Osteoblast (primary cell): ENCODE data around the gene EFNA2. TPM values are rescaled to one million over a fixed set of nuclear protein-coding genes. Genes with fewer than 3 reads are reported as not detected.

Experiments used
- DNase-seq: peaks from one replicate; pipeline ENCODE4 v3.0.0; 2011; ENCODE audit warnings: low spot score, mixed read lengths; ENCODE audit not compliant: insufficient read length; ENCODE audit errors: missing footprints
- H2AFZ ChIP-seq: 2 replicates; pipeline ENCODE4 v1.6.0; 2011; ENCODE audit warnings: mild to moderate bottlenecking, low read length
- H3K27ac ChIP-seq: 2 replicates; pipeline ENCODE4 v1.5.1; 2011; ENCODE audit warnings: mild to moderate bottlenecking, low read depth, low read length, moderate library complexity
- H3K27me3 ChIP-seq: 2 replicates; pipeline ENCODE4 v1.6.0; 2012; ENCODE audit warnings: mild to moderate bottlenecking, control low read depth, inconsistent platforms, low read length, moderate library complexity; ENCODE audit not compliant: insufficient read depth
- H3K36me3 ChIP-seq: 2 replicates; pipeline ENCODE4 v1.5.1; 2011; ENCODE audit warnings: mild to moderate bottlenecking, low read length, control low read depth, moderate library complexity; ENCODE audit not compliant: insufficient read depth
- H3K4me1 ChIP-seq: 2 replicates; pipeline ENCODE4 v1.5.1; 2011; ENCODE audit warnings: mild to moderate bottlenecking, low read length, control low read depth, moderate library complexity; ENCODE audit not compliant: insufficient read depth
- H3K4me2 ChIP-seq: 2 replicates; pipeline ENCODE4 v1.6.0; 2011; ENCODE audit warnings: mild to moderate bottlenecking, low read length; ENCODE audit not compliant: insufficient read depth
- H3K4me3 ChIP-seq: fragments of 200-600 bp; sonication (generic); 3 replicates; pipeline ENCODE4 v1.5.1; 2012; ENCODE audit warnings: mild to moderate bottlenecking, low read length, inconsistent platforms; ENCODE audit not compliant: insufficient read depth
- H3K79me2 ChIP-seq: 2 replicates; pipeline ENCODE4 v1.6.0; 2012; ENCODE audit warnings: mild to moderate bottlenecking, low read length, control low read depth, inconsistent platforms; ENCODE audit not compliant: insufficient read depth
- H3K9me3 ChIP-seq: 2 replicates; pipeline ENCODE4 v1.5.1; 2011; ENCODE audit warnings: low read depth, low read length, control low read depth
- H4K20me1 ChIP-seq: 2 replicates; pipeline ENCODE4 v1.6.0; 2012; ENCODE audit warnings: mild to moderate bottlenecking, low read length, control low read depth; ENCODE audit not compliant: insufficient read depth
- CTCF ChIP-seq: IDR thresholded peaks from 2 replicates; pipeline ENCODE4 v1.5.1; 2011; ENCODE audit warnings: mild to moderate bottlenecking, low read depth, low read length, moderate library complexity; ENCODE audit errors: extremely low read depth
- total RNA-seq: library from RNA; depleted of rRNA; stranded (reverse); fragments of >200 nt; gene quantifications from 2 replicates; pipeline ENCODE4 v1.2.3, GENCODE V29; 2012

The EFNA2 gene
- total RNA-seq, 1 donor, result not detected

GRCh38 chr19:1275976-1276627, 9.6 kb upstream of the EFNA2 start:
- H3K4me1 ChIP-seq, result peaks cover 31% of the 10 kb centered on the region
- H3K36me3 ChIP-seq, result peaks cover 61% of the 10 kb centered on the region
- H3K4me3 ChIP-seq, result peak overlapping the region; percentile 77
- H3K79me2 ChIP-seq, result peaks cover 50% of the 10 kb centered on the region
- H2AFZ ChIP-seq, result peak overlapping the region; percentile 46
- no peaks in the 10 kb centered on the region for H3K27me3 ChIP-seq
- H3K9me3 ChIP-seq, result no peaks in the 10 kb centered on the region
- H4K20me1 ChIP-seq, result peaks cover 38% of the 10 kb centered on the region
- peak overlapping the region; percentile 92 for H3K4me2 ChIP-seq
- DNase-seq, result peak; percentile 93
- H3K27ac ChIP-seq, result peak overlapping the region; percentile 86
- no peak for TF ChIP-seq CTCF

GRCh38 chr19:1276628-1277022, 9.0 kb upstream of the EFNA2 start:
- Histone ChIP-seq H3K9me3 (no peaks in the 10 kb centered on the region), H3K27me3 (no peaks in the 10 kb centered on the region), H3K36me3 (peaks cover 56% of the 10 kb centered on the region), H3K79me2 (peaks cover 44% of the 10 kb centered on the region), H3K4me3 (peak overlapping the region; percentile 77), H4K20me1 (peaks cover 34% of the 10 kb centered on the region), H2AFZ (no peak overlapping the region), H3K4me1 (peaks cover 26% of the 10 kb centered on the region), H3K27ac (peak overlapping the region; percentile 86), H3K4me2 (peak overlapping the region; percentile 92)
- no peak for TF ChIP-seq CTCF
- DNase-seq, result no peak

- peak overlapping the region; percentile 86 for H3K27ac ChIP-seq
- no peak overlapping the region for H2AFZ ChIP-seq
- no peak for DNase-seq
- TF ChIP-seq CTCF, result no peak
- H4K20me1 ChIP-seq, result peaks cover 30% of the 10 kb centered on the region
- H3K4me3 ChIP-seq, result peak overlapping the region; percentile 77
- H3K4me2 ChIP-seq, result no peak overlapping the region
- peaks cover 22% of the 10 kb centered on the region for H3K4me1 ChIP-seq
- no peaks in the 10 kb centered on the region for H3K9me3 ChIP-seq
- H3K36me3 ChIP-seq, result peaks cover 51% of the 10 kb centered on the region
- H3K27me3 ChIP-seq, result no peaks in the 10 kb centered on the region
- peaks cover 40% of the 10 kb centered on the region for H3K79me2 ChIP-seq
Observed at GRCh38 chr19:1277061-1277460, 8.6 kb upstream of the EFNA2 start.

GRCh38 chr19:1278074-1278473, 7.6 kb upstream of the EFNA2 start:
- no peak overlapping the region for H2AFZ ChIP-seq
- peaks cover 22% of the 10 kb centered on the region for H3K4me1 ChIP-seq
- peaks cover 30% of the 10 kb centered on the region for H3K79me2 ChIP-seq
- no peak overlapping the region for H3K4me3 ChIP-seq
- TF ChIP-seq CTCF, result no peak
- no peaks in the 10 kb centered on the region for H3K9me3 ChIP-seq
- no peak overlapping the region for H3K27ac ChIP-seq
- H3K27me3 ChIP-seq, result peaks cover under 1% of the 10 kb centered on the region
- peaks cover 41% of the 10 kb centered on the region for H3K36me3 ChIP-seq
- DNase-seq, result no peak
- H3K4me2 ChIP-seq, result no peak overlapping the region
- peaks cover 27% of the 10 kb centered on the region for H4K20me1 ChIP-seq
